ENCODE data around the gene KLF2.
"Not testable (repeated sequence)": the region's sequence is repeated elsewhere in the genome, so short reads cannot be mapped to it uniquely, and the experiment has no call there.

Gene KLF2

GRCh38 chr19:16334411-16334810 is 9.8 kb downstream of the KLF2 start:
- in situ Hi-C loops (cut with HindIII; ENCODE audit: low pct_unique_long_range_greater_than_20kb, low sequenced_read_pairs) = no loop called here
- DNase-seq (ENCODE audit: low read depth in 1 of 2, low spot score in 1 of 2) = no peak
- no peak for TF ChIP-seq JUND (IDR thresholded peaks at IDR 0.05; ENCODE audit: low read depth)

GRCh38 chr19:16335226-16335625 is 10.6 kb downstream of the KLF2 start:
- TF ChIP-seq JUND (IDR thresholded peaks at IDR 0.05; ENCODE audit: low read depth) = no peak
- in situ Hi-C loops (cut with HindIII; ENCODE audit: low pct_unique_long_range_greater_than_20kb, low sequenced_read_pairs) = no loop called here
- no peak for DNase-seq (ENCODE audit: low read depth in 1 of 2, low spot score in 1 of 2)

- TF ChIP-seq JUND (IDR thresholded peaks at IDR 0.05; ENCODE audit: low read depth) = no peak
- in situ Hi-C loops (cut with HindIII; ENCODE audit: low pct_unique_long_range_greater_than_20kb, low sequenced_read_pairs) = no loop called here
- DNase-seq (ENCODE audit: low read depth in 1 of 2, low spot score in 1 of 2) = no peak
Measured at GRCh38 chr19:16336571-16336970, 11.9 kb downstream of the KLF2 start.

GRCh38 chr19:16337809-16338469 is 13.3 kb downstream of the KLF2 start:
- in situ Hi-C loops (cut with HindIII; ENCODE audit: low pct_unique_long_range_greater_than_20kb, low sequenced_read_pairs) = no loop called here
- DNase-seq (ENCODE audit: low read depth in 1 of 2, low spot score in 1 of 2) = no peak
- TF ChIP-seq JUND (IDR thresholded peaks at IDR 0.05; ENCODE audit: low read depth) = no peak

- TF ChIP-seq JUND (IDR thresholded peaks at IDR 0.05; ENCODE audit: low read depth) = no peak
- in situ Hi-C loops (cut with HindIII; ENCODE audit: low pct_unique_long_range_greater_than_20kb, low sequenced_read_pairs) = no loop called here
Measured at GRCh38 chr19:16338470-16339360, 14.1 kb downstream of the KLF2 start.

GRCh38 chr19:16339361-16339725 is 14.7 kb downstream of the KLF2 start:
- in situ Hi-C loops (cut with HindIII; ENCODE audit: low pct_unique_long_range_greater_than_20kb, low sequenced_read_pairs) = no loop called here
- TF ChIP-seq JUND (IDR thresholded peaks at IDR 0.05; ENCODE audit: low read depth) = no peak

More at GRCh38 chr19:16338470-16339360, 14.1 kb downstream of the KLF2 start:
- no peak for DNase-seq (ENCODE audit: low read depth in 1 of 2, low spot score in 1 of 2)

GRCh38 chr19:16340092-16340491 is 15.5 kb downstream of the KLF2 start:
- no peak for TF ChIP-seq JUND (IDR thresholded peaks at IDR 0.05; ENCODE audit: low read depth)
- no peak for DNase-seq (ENCODE audit: low read depth in 1 of 2, low spot score in 1 of 2)
- in situ Hi-C loops (cut with HindIII; ENCODE audit: low pct_unique_long_range_greater_than_20kb, low sequenced_read_pairs) = no loop called here

More at GRCh38 chr19:16339361-16339725, 14.7 kb downstream of the KLF2 start:
- DNase-seq (ENCODE audit: low read depth in 1 of 2, low spot score in 1 of 2) = no peak

- no peak for TF ChIP-seq JUND (IDR thresholded peaks at IDR 0.05; ENCODE audit: low read depth)
- in situ Hi-C loops (cut with HindIII; ENCODE audit: low pct_unique_long_range_greater_than_20kb, low sequenced_read_pairs) = no loop called here
- no peak for DNase-seq (ENCODE audit: low read depth in 1 of 2, low spot score in 1 of 2)
Measured at GRCh38 chr19:16340654-16341053, 16.0 kb downstream of the KLF2 start.

GRCh38 chr19:16342002-16342715 is 17.5 kb downstream of the KLF2 start:
- TF ChIP-seq JUND (IDR thresholded peaks at IDR 0.05; ENCODE audit: low read depth) = no peak
- no peak for DNase-seq (ENCODE audit: low read depth in 1 of 2, low spot score in 1 of 2)
- in situ Hi-C loops (cut with HindIII; ENCODE audit: low pct_unique_long_range_greater_than_20kb, low sequenced_read_pairs) = no loop called here

GRCh38 chr19:16343156-16343555 is 18.5 kb downstream of the KLF2 start:
- in situ Hi-C loops (cut with HindIII; ENCODE audit: low pct_unique_long_range_greater_than_20kb, low sequenced_read_pairs) = no loop called here
- no peak for TF ChIP-seq JUND (IDR thresholded peaks at IDR 0.05; ENCODE audit: low read depth)
- DNase-seq (ENCODE audit: low read depth in 1 of 2, low spot score in 1 of 2) = no peak

GRCh38 chr19:16345457-16345856 is 20.8 kb downstream of the KLF2 start:
- TF ChIP-seq JUND (IDR thresholded peaks at IDR 0.05; ENCODE audit: low read depth) = no peak
- DNase-seq (ENCODE audit: low read depth in 1 of 2, low spot score in 1 of 2) = no peak
- in situ Hi-C loops (cut with HindIII; ENCODE audit: low pct_unique_long_range_greater_than_20kb, low sequenced_read_pairs) = no loop called here

- in situ Hi-C loops (cut with HindIII; ENCODE audit: low pct_unique_long_range_greater_than_20kb, low sequenced_read_pairs); DNase-seq (ENCODE audit: low read depth in 1 of 2, low spot score in 1 of 2): not testable (repeated sequence)
Measured at GRCh38 chr19:16347099-16347498, 22.5 kb downstream of the KLF2 start.

- in situ Hi-C loops (cut with HindIII; ENCODE audit: low pct_unique_long_range_greater_than_20kb, low sequenced_read_pairs) = no loop called here
- TF ChIP-seq JUND (IDR thresholded peaks at IDR 0.05; ENCODE audit: low read depth) = no peak
- DNase-seq (ENCODE audit: low read depth in 1 of 2, low spot score in 1 of 2) = no peak
Measured at GRCh38 chr19:16347706-16348105, 23.1 kb downstream of the KLF2 start.
